Right lobe of liver (tissue), 6 donors: ENCODE results near the gene COL1A1. TPM values are rescaled to one million over a fixed set of nuclear protein-coding genes. Genes with fewer than 3 reads are reported as not detected.

Source experiments
- ATAC-seq, 4 donors: fragments of 200-7000 bp; cut with Tn5 transposase; one replicate each; pipeline ENCODE4 v1.9.1; 2020; ENCODE audit warnings: mild to moderate bottlenecking in 4 of 4, moderate library complexity in 4 of 4
- DNase-seq, 3 donors: peaks; one replicate each; pipeline ENCODE4 v3.0.0-alpha.2; 2020
- H3K27ac ChIP-seq, 3 donors: fragments of 200-600 bp; one replicate each; pipeline ENCODE4 v1.8.0; 2022
- H3K27me3 ChIP-seq, 2 donors: fragments of 200-600 bp; one replicate each; pipeline ENCODE4 v1.8.0; 2022
- H3K36me3 ChIP-seq, 4 donors: fragments of 200-600 bp; sonication (generic) in 1 of 4; one replicate each; pipeline versions ENCODE4 v1.5.1 to v1.8.0; 2017 to 2022; ENCODE audit warnings: control low read depth in 1 of 4
- H3K4me1 ChIP-seq, 4 donors: fragments of 200-600 bp; sonication (generic) in 1 of 4; one replicate each; pipeline versions ENCODE4 v1.5.1 to v1.8.0; 2017 to 2022; ENCODE audit warnings: control low read depth in 1 of 4
- H3K4me3 ChIP-seq, 3 donors: fragments of 200-600 bp; one replicate each; pipeline ENCODE4 v1.8.0; 2022
- H3K9me3 ChIP-seq, 4 donors: fragments of 200-600 bp; sonication (generic) in 1 of 4; one replicate each; pipeline versions ENCODE4 v1.5.1 to v1.8.0; 2017 to 2022; ENCODE audit warnings: control low read depth in 1 of 4
- CTCF ChIP-seq, 4 donors: fragments of 200-600 bp in 3 of 4; fragments of 450-650 bp in 1 of 4; IDR thresholded peaks; one replicate each; pipeline versions ENCODE4 v1.5.1 to v1.8.0; 2016 to 2022; ENCODE audit warnings: antibody characterized with exemption in 4 of 4, mild to moderate bottlenecking in 2 of 4
- POLR2A ChIP-seq: fragments of 450-650 bp; IDR thresholded peaks from one replicate; pipeline ENCODE4 v1.6.1; 2017; ENCODE audit warnings: antibody characterized with exemption, mild to moderate bottlenecking
- WGBS: methylation state at CpG from one replicate; pipeline ENCODE4 v1.1.6; 2018; ENCODE audit warnings: low coverage, low lambda C conversion rate; ENCODE audit not compliant: insufficient coverage; ENCODE audit errors: missing lambda C conversion rate; 5-methylcytosine and 5-hydroxymethylcytosine counted together
- intact Hi-C, 2 donors: fragments of 100-400 bp; cut with DNase I; formaldehyde crosslinking; loops; one replicate each; pipeline versions ENCODE4 v1.11.2 to v1.14.1; 2022
- total RNA-seq, 6 experiments: library from RNA; depleted of rRNA in 2 of 6; stranded (reverse); fragments of >200 nt in 2 of 6; fragmentation: NEBNext Ultra II Directional in 3 of 6; extraction: Animal tissue kit (Norgen Biotek cat#: 25700) in 3 of 6; gene quantifications; one replicate each; pipeline versions ENCODE4 v1.1.0 to v1.2.4, GENCODE V29; 2016 to 2023
- donor health status: DM: no; HTN: yes; CAD: no.
- donor health status: DM: no; HTN: no; CAD: no.
- donor health status: DM: no; HTN: no; CAD: no.
- donor health status: DM: no; HTN: yes; CAD: no.
- donor health status: DM: no; HTN: yes; CAD: no.

Gene COL1A1
- total RNA-seq, 6 experiments from 2014 or later: 9.3 to 109 (median 34.7) TPM

- no peak for ATAC-seq
- WGBS: 41% methylated on average over 1 of the region's 3 CpGs
- DNase-seq: no peak
- H3K36me3 ChIP-seq: no peaks in the 10 kb centered on the region
- H3K9me3 ChIP-seq: no peaks in the 10 kb centered on the region
- no peak overlapping the region for H3K4me3 ChIP-seq
- TF ChIP-seq POLR2A (no peak), CTCF (IDR thresholded peaks at IDR 0.05) (no peak)
- intact Hi-C loops: no loop called here
- no peaks in the 10 kb centered on the region for H3K27me3 ChIP-seq
- H3K27ac ChIP-seq: no peak overlapping the region
- H3K4me1 ChIP-seq: peaks cover 0 to 16% (median 4%) of the 10 kb centered on the region in 4 donors
Measured at GRCh38 chr17:50225701-50226240, 24.3 kb upstream of the COL1A1 start.

GRCh38 chr17:50222922-50223321 is 21.5 kb upstream of the COL1A1 start:
- DNase-seq: no peak
- TF ChIP-seq POLR2A (no peak), CTCF (IDR thresholded peaks at IDR 0.05) (no peak)
- Histone ChIP-seq H3K4me3 (no peak overlapping the region), H3K27ac (no peak overlapping the region), H3K9me3 (no peaks in the 10 kb centered on the region), H3K36me3 (no peaks in the 10 kb centered on the region), H3K4me1 (peaks cover 0 to 43% (median 15%) of the 10 kb centered on the region in 4 donors), H3K27me3 (no peaks in the 10 kb centered on the region)
- ATAC-seq: no peak
- WGBS: 70% methylated on average over 3 of the region's 6 CpGs
- intact Hi-C loops: no loop called here

- ATAC-seq (peak in 3 of 4 donors; percentile 10 to 58 (median 25)), DNase-seq (peak in 1 of 3 donors; percentile 55)
- Histone ChIP-seq H3K4me1 (peaks cover 0 to 51% (median 17%) of the 10 kb centered on the region in 4 donors), H3K27ac (no peak overlapping the region), H3K27me3 (no peaks in the 10 kb centered on the region), H3K9me3 (no peaks in the 10 kb centered on the region), H3K4me3 (no peak overlapping the region), H3K36me3 (no peaks in the 10 kb centered on the region)
- intact Hi-C loops: no loop called here
- TF ChIP-seq CTCF (IDR thresholded peaks at IDR 0.05) (no peak), POLR2A (no peak)
- 63% methylated on average over 4 of the region's 8 CpGs for WGBS
Measured at GRCh38 chr17:50221864-50222545, 20.6 kb upstream of the COL1A1 start.

- intact Hi-C loops: no loop called here
- no peaks in the 10 kb centered on the region for H3K36me3 ChIP-seq
- H3K4me3 ChIP-seq: no peak overlapping the region
- DNase-seq (no peak), ATAC-seq (peak in 1 of 4 donors; percentile 8)
- no peaks in the 10 kb centered on the region for H3K27me3 ChIP-seq
- WGBS: 72% methylated on average over 5 of the region's 9 CpGs
- H3K4me1 ChIP-seq: peaks cover 0 to 51% (median 17%) of the 10 kb centered on the region in 4 donors
- no peak for TF ChIP-seq POLR2A
- TF ChIP-seq CTCF (IDR thresholded peaks at IDR 0.05): no peak
- H3K9me3 ChIP-seq: no peaks in the 10 kb centered on the region
- H3K27ac ChIP-seq: no peak overlapping the region
Measured at GRCh38 chr17:50221266-50221863, 19.9 kb upstream of the COL1A1 start.
